AG09309 (cell line): ENCODE results near the gene GPR39.

Experiments used
- DNase-seq: peaks from one replicate; pipeline ENCODE4 v3.0.0-alpha.2; 2010; ENCODE audit warnings: low read depth
- H3K4me3 ChIP-seq: 2 replicates; pipeline ENCODE4 v1.5.1; 2011; ENCODE audit warnings: mild to moderate bottlenecking, low read depth, low read length, moderate library complexity; ENCODE audit not compliant: control insufficient read depth
- CTCF ChIP-seq: IDR thresholded peaks from 2 replicates; pipeline ENCODE4 v1.5.1; 2011; ENCODE audit warnings: mild to moderate bottlenecking, low read depth, low read length, inconsistent platforms; ENCODE audit not compliant: insufficient read depth, control insufficient read depth; ENCODE audit errors: missing control alignments

Gene GPR39

GRCh38 chr2:132426033-132426432, 9.4 kb downstream of the GPR39 start:
- no peak for DNase-seq
- H3K4me3 ChIP-seq = no peak overlapping the region
- TF ChIP-seq CTCF = no peak

GRCh38 chr2:132426656-132427055, 10.1 kb downstream of the GPR39 start:
- H3K4me3 ChIP-seq = no peak overlapping the region
- TF ChIP-seq CTCF = no peak
- no peak for DNase-seq

GRCh38 chr2:132429351-132429750, 12.7 kb downstream of the GPR39 start:
- DNase-seq = no peak
- H3K4me3 ChIP-seq = no peak overlapping the region
- TF ChIP-seq CTCF = no peak

GRCh38 chr2:132429941-132430573, 13.5 kb downstream of the GPR39 start:
- no peak for TF ChIP-seq CTCF
- no peak overlapping the region for H3K4me3 ChIP-seq
- no peak for DNase-seq

GRCh38 chr2:132430895-132431294, 14.3 kb downstream of the GPR39 start:
- no peak overlapping the region for H3K4me3 ChIP-seq
- no peak for TF ChIP-seq CTCF
- DNase-seq = no peak

- no peak for TF ChIP-seq CTCF
- DNase-seq = no peak
- no peak overlapping the region for H3K4me3 ChIP-seq
Measured at GRCh38 chr2:132437852-132438669, 21.5 kb downstream of the GPR39 start.
